Adrenal gland (tissue), 12 donors: Measurements from ENCODE around the gene RCN1. TPM values are rescaled to one million over a fixed set of nuclear protein-coding genes. Genes with fewer than 3 reads are reported as not detected.

Experiments used
- DNase-seq, 7 donors: peaks; one replicate each; pipeline ENCODE4 v3.0.0-alpha.2; 2019 to 2020
- H3K27ac ChIP-seq, 5 donors: fragments of 200-600 bp; sonication (generic) in 4 of 5; 1 replicate in 3 of 5; 2 replicates in 2 of 5; pipeline versions ENCODE4 v1.5.1 to v1.8.0; 2016 to 2020; ENCODE audit warnings: mild to moderate bottlenecking in 1 of 5
- H3K27me3 ChIP-seq: fragments of 200-600 bp; 2 replicates; pipeline ENCODE4 v1.8.0; 2021
- H3K36me3 ChIP-seq, 2 donors: fragments of 200-600 bp; replicated peaks in 1 of 2; 1 replicate in 1 of 2; 2 replicates in 1 of 2; pipeline versions ENCODE4 v1.5.1 to v1.8.0; 2018 to 2022
- H3K4me1 ChIP-seq, 2 donors: fragments of 200-600 bp; replicated peaks in 1 of 2; 1 replicate in 1 of 2; 2 replicates in 1 of 2; pipeline versions ENCODE4 v1.5.1 to v1.8.0; 2018 to 2021
- H3K4me3 ChIP-seq, 4 donors: fragments of 200-600 bp; sonication (generic) in 3 of 4; one replicate each; pipeline ENCODE4 v1.5.1; 2016 to 2018
- H3K9me3 ChIP-seq, 3 donors: fragments of 200-600 bp; sonication (generic) in 1 of 3; replicated peaks in 1 of 3; 1 replicate in 2 of 3; 2 replicates in 1 of 3; pipeline versions ENCODE4 v1.5.1 to v1.8.0; 2016 to 2021
- POLR2A ChIP-seq, 2 donors: fragments of 450-650 bp; IDR thresholded peaks; one replicate each; pipeline ENCODE4 v1.6.1; 2017; ENCODE audit warnings: antibody characterized with exemption in 2 of 2, mild to moderate bottlenecking in 2 of 2, moderate library complexity in 1 of 2
- WGBS, 4 donors: extraction: QIAGEN DNeasy Blood & Tissue Kit in 2 of 4; methylation state at CpG; one replicate each; pipeline versions ENCODE4 v1.1.5 to v1.1.7; 2013 to 2017; 5-methylcytosine and 5-hydroxymethylcytosine counted together
- intact Hi-C, 2 donors: fragments of 100-400 bp; cut with DNase I; formaldehyde crosslinking; loops; one replicate each; pipeline versions ENCODE4 v1.14.1 to v1.15.0; 2022 to 2023
- polyA plus RNA-seq, 3 donors: library from polyadenylated mRNA; stranded (reverse); fragments of 200-250 nt in 2 of 3; fragments of 350-450 nt in 1 of 3; fragmentation: Illumina TruSeq in 1 of 3; extraction: RNeasy Lipid Tissue Mini Kit (QIAGEN cat#74804) in 1 of 3; gene quantifications; one replicate each; pipeline ENCODE4 v1.2.3, GENCODE V29; 2013 to 2014
- total RNA-seq, 9 donors: library from RNA; depleted of rRNA in 4 of 9; stranded (reverse); fragments of >200 nt in 4 of 9; fragments of 120-200 nt in 1 of 9; fragmentation: NEBNext Ultra II Directional in 1 of 9; extraction: Animal tissue kit (Norgen Biotek cat#: 25700) in 1 of 9; gene quantifications; one replicate each; pipeline versions ENCODE4 v1.1.0 to v1.2.4, GENCODE V29; 2013 to 2023
- TF ChIP-seq, protein P1 (sequence below), 6 experiments: fragments of 450-650 bp in 4 of 6; fragments of 200-600 bp in 2 of 6; sonication (generic) in 1 of 6; IDR thresholded peaks; 1 replicate in 5 of 6; 2 replicates in 1 of 6; pipeline versions ENCODE4 v1.5.1 to v1.8.0; 2016 to 2021; ENCODE audit warnings: antibody characterized with exemption in 6 of 6, mild to moderate bottlenecking in 2 of 6, moderate library complexity in 1 of 6
- donor health status: healthy with polysubstance abuse.
- donor health status: Bipolar disorder and iron deficiency.
- donor health status: DM: yes; HTN: yes; CAD: no.
- donor health status: DM: no; HTN: no; CAD: no.
- donor health status: DM: no; HTN: no; CAD: no.
- donor health status: DM: yes; HTN: yes; CAD: no.

The RCN1 gene
- total and polyA plus RNA-seq, 12 donors: 56.1 to 142 (median 85.9) TPM

DNA sequence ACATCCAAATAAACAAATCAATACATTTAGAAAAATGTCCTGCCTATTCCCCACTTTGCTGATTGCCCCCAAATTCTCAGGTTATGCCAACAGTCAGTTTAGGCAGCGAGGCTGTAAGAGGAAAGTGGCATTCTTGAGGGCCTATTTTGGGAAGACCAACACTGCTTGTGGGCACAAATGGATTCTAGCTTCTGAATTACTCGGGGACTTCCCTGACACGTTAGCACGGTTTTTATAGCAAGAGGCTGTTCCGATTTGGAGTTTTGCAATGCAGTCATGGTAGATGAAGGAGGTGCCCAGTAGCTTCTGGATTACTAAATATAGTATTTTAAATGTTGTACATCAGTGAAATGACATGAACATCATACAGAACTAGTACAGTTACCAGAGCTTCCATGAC lies 13.1 kb downstream of the RCN1 start:
- Histone ChIP-seq H3K9me3 (no peaks in the 10 kb centered on the region), H3K27ac (no peak overlapping the region), H3K36me3 (peaks cover 0 to 48% of the 10 kb centered on the region in 2 donors), H3K27me3 (no peaks in the 10 kb centered on the region), H3K4me3 (no peak overlapping the region), H3K4me1 (no peaks in the 10 kb centered on the region)
- 93 to 100% (median 94%) methylated on average over 5 of the region's 5 CpGs for WGBS, 4 donors
- DNase-seq: no peak
- intact Hi-C loops: no loop called here
- no peak for TF ChIP-seq POLR2A (IDR thresholded peaks at IDR 0.05)
- TF ChIP-seq, protein P1, sequence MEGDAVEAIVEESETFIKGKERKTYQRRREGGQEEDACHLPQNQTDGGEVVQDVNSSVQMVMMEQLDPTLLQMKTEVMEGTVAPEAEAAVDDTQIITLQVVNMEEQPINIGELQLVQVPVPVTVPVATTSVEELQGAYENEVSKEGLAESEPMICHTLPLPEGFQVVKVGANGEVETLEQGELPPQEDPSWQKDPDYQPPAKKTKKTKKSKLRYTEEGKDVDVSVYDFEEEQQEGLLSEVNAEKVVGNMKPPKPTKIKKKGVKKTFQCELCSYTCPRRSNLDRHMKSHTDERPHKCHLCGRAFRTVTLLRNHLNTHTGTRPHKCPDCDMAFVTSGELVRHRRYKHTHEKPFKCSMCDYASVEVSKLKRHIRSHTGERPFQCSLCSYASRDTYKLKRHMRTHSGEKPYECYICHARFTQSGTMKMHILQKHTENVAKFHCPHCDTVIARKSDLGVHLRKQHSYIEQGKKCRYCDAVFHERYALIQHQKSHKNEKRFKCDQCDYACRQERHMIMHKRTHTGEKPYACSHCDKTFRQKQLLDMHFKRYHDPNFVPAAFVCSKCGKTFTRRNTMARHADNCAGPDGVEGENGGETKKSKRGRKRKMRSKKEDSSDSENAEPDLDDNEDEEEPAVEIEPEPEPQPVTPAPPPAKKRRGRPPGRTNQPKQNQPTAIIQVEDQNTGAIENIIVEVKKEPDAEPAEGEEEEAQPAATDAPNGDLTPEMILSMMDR (IDR thresholded peaks at IDR 0.05): no peak

DNA sequence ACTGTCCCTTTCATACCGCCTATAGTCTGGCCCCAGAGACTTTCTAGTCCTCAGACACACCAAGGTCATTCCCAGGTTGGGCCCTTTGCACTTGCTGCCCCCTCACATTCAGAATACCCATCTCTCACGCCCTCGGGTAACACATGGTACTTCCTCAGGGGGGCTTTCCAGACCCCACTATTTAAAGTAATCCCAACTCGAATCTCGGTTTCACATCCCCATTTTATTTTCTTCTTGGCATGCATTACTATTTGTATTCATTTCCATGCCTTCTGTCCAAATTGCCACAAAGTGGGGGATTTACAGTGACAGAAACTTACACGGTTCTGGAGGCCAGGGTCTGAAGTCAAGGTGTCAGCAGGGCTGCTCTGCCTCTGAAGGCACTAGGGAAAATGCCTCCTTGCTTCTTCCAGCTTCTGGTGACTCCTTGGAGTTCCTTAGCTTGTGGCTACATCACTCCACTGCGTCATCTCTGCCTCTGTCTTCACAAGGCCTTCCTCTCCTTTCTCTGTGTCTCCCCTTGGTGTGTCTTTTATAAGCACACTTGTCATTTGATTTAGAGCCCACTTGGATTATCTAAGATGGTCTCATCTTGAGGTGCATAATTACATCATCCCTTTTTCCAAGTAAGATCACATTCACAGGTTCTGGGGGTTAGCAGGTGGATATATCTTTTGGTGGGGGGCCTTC lies 15.1 kb downstream of the RCN1 start:
- Histone ChIP-seq H3K4me3 (no peak overlapping the region), H3K4me1 (no peaks in the 10 kb centered on the region), H3K27ac (no peak overlapping the region), H3K36me3 (peaks cover 0 to 30% of the 10 kb centered on the region in 2 donors), H3K9me3 (no peaks in the 10 kb centered on the region), H3K27me3 (no peaks in the 10 kb centered on the region)
- intact Hi-C loops: no loop called here
- whole genome bisulfite sequencing, 4 donors: 85 to 90% (median 90%) methylated on average over 7 of the region's 7 CpGs
- no peak for TF ChIP-seq POLR2A (IDR thresholded peaks at IDR 0.05)
- TF ChIP-seq, protein P1 (IDR thresholded peaks at IDR 0.05): no peak
- DNase-seq: no peak

DNA sequence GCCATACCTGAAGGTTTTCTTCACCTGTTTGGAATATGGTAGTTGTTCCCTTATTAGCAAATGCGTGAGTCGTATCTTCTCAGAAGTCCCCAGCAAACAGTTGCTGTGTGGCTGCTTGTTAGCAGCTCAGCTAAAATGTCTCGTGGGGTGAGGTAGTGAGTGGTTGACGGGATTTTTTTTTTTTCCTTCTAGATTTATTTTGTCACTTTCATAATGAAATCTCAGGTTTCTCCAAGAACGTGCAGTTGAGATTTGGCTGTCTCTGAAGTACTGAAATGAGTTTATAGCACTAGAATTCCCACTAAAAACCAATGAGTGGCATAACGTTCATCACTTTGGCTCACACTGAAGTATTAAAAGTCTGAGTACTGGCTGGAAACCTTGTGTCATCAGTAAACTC lies 16.8 kb downstream of the RCN1 start:
- H3K4me3 ChIP-seq: no peak overlapping the region
- no peaks in the 10 kb centered on the region for H3K4me1 ChIP-seq
- no peaks in the 10 kb centered on the region for H3K9me3 ChIP-seq
- 83 to 90% (median 84%) methylated on average over 6 of the region's 6 CpGs for WGBS, 4 donors
- no peak overlapping the region for H3K27ac ChIP-seq
- TF ChIP-seq, protein P1 (IDR thresholded peaks at IDR 0.05): no peak
- no peak for TF ChIP-seq POLR2A (IDR thresholded peaks at IDR 0.05)
- no peaks in the 10 kb centered on the region for H3K27me3 ChIP-seq
- intact Hi-C loops: no loop called here
- peaks cover 0 to 15% of the 10 kb centered on the region in 2 donors for H3K36me3 ChIP-seq
- no peak for DNase-seq

DNA sequence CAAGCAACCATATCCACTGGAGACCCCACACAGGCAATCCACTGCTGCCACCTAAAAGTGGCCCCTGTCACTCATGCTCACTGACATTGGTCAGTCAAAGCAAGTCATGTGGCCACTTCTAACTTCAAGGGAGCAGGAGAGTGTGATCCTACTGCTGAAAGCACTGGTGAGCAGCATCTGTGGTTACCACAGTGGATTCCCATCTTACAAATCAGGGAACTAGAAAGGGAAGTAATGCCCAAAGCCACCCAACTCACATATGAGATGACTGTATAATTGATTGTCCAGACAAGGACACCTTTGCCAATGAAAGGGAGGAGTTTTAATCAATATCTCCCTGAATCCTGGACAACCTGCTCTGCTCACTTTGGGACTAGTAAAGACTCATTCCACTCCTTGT lies 17.7 kb downstream of the RCN1 start:
- H3K4me3 ChIP-seq: no peak overlapping the region
- no peak for TF ChIP-seq POLR2A (IDR thresholded peaks at IDR 0.05)
- TF ChIP-seq, protein P1 (IDR thresholded peaks at IDR 0.05): no peak
- H3K27ac ChIP-seq: no peak overlapping the region
- no peaks in the 10 kb centered on the region for H3K9me3 ChIP-seq
- no peaks in the 10 kb centered on the region for H3K27me3 ChIP-seq
- intact Hi-C loops: no loop called here
- no peaks in the 10 kb centered on the region for H3K4me1 ChIP-seq
- peaks cover 0 to 7% of the 10 kb centered on the region in 2 donors for H3K36me3 ChIP-seq
- no peak for DNase-seq
